ENCODE measurements around the gene MYO3B.

DNA sequence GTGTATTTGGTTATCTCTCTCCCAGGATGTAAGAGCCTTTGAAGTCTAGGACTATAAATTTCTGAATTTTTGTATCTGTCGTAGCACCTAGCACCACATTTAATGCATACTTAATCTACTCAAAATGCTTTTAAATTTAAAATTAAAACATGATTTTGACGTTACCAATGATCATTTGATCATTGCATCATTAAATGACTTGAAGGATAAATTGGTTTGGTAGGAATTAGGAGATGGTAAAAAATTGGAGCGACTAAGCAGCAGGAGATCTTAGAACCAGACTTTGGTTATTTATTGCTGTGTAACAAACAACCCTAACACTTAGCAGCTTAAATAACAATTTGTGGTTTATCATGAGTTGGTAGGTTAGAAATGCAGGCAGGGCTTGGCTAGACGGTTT lies 84.9 kb downstream of the MYO3B start:
- TF ChIP-seq GATA3 (IDR thresholded peaks at IDR 0.05; ENCODE audit: low read depth, low read length), result no peak
- TF ChIP-seq GATA2 (IDR thresholded peaks at IDR 0.05; ENCODE audit: low read depth, low read length), result no peak
